ENCODE results near the gene SLC35A3. TPM values are rescaled to one million over a fixed set of nuclear protein-coding genes. Genes with fewer than 3 reads are reported as not detected.

SLC35A3 gene
- total RNA-seq, 1 experiment from 2014 or later = 46.5 TPM

- ChIA-PET POLR2A (ENCODE audit: unreplicated experiment) (no interaction called here), CTCF (no interaction called here)
Observed at GRCh38 chr1:99988210-99988765, 18.5 kb downstream of the SLC35A3 start.

GRCh38 chr1:99992044-99992722 is 22.4 kb downstream of the SLC35A3 start:
- intact Hi-C loops (cut with micrococcal nuclease) = no loop called here
- DNase-seq (no peak), ATAC-seq (no peak)
- no peak overlapping the region for H3K4me2 ChIP-seq (ENCODE audit: low read length)
- ChIA-PET CTCF (no interaction called here), POLR2A (ENCODE audit: unreplicated experiment) (no interaction called here)
- H3K9me2 ChIP-seq (replicated peaks; ENCODE audit: low read length) = no peaks in the 10 kb centered on the region
- H3K4me1 ChIP-seq (ENCODE audit: insufficient read depth, low read length) = peaks cover 7% of the 10 kb centered on the region; the same call in 1 of the 2 replicates
- 0 out of 2 replicates have a peak, but pooled peaks cover 3% of the 10 kb centered on the region for H4K20me1 ChIP-seq (ENCODE audit: low read length)
- peaks cover 61% of the 10 kb centered on the region for H3K79me2 ChIP-seq (ENCODE audit: low read length)
- no peak overlapping the region for H2AFZ ChIP-seq (ENCODE audit: low read length)
- H3K9me3 ChIP-seq (ENCODE audit: low read length) = no peaks in the 10 kb centered on the region
- peaks cover 13% of the 10 kb centered on the region; the same call in 1 of the 2 replicates for H3K36me3 ChIP-seq (ENCODE audit: low read depth, low read length)
- H3K4me3 ChIP-seq (ENCODE audit: low read length) = no peak overlapping the region
- BruUV-seq (replicated peaks) = no TSS peak
- no peaks in the 10 kb centered on the region for H3F3A ChIP-seq (ENCODE audit: low read length, unreplicated experiment)
- H3K9ac ChIP-seq (ENCODE audit: low read length) = no peak overlapping the region
- no peak for TF ChIP-seq EZH2phosphoT487 (IDR thresholded peaks at IDR 0.05; ENCODE audit: borderline replicate concordance, low read length)
- no peaks in the 10 kb centered on the region for H3K27me3 ChIP-seq (ENCODE audit: low read length)
- H3K27ac ChIP-seq (ENCODE audit: low read length) = no peak overlapping the region

More at GRCh38 chr1:99988210-99988765, 18.5 kb downstream of the SLC35A3 start:
- Histone ChIP-seq H3K4me2 (ENCODE audit: low read length) (no peak overlapping the region), H4K20me1 (ENCODE audit: low read length) (0 out of 2 replicates have a peak, but pooled peaks cover 3% of the 10 kb centered on the region), H3K9ac (ENCODE audit: low read length) (no peak overlapping the region), H3F3A (ENCODE audit: low read length, unreplicated experiment) (no peaks in the 10 kb centered on the region), H3K36me3 (ENCODE audit: low read depth, low read length) (peaks cover 10% of the 10 kb centered on the region; the same call in 1 of the 2 replicates), H3K4me1 (ENCODE audit: insufficient read depth, low read length) (peaks cover 7% of the 10 kb centered on the region; the same call in 1 of the 2 replicates), H2AFZ (ENCODE audit: low read length) (no peak overlapping the region), H3K9me3 (ENCODE audit: low read length) (no peaks in the 10 kb centered on the region), H3K9me2 (replicated peaks; ENCODE audit: low read length) (no peaks in the 10 kb centered on the region), H3K79me2 (ENCODE audit: low read length) (peaks cover 90% of the 10 kb centered on the region), H3K27me3 (ENCODE audit: low read length) (no peaks in the 10 kb centered on the region), H3K27ac (ENCODE audit: low read length) (no peak overlapping the region), H3K4me3 (ENCODE audit: low read length) (no peak overlapping the region)
- no TSS peak for BruUV-seq (replicated peaks)
- no peak for TF ChIP-seq EZH2phosphoT487 (IDR thresholded peaks at IDR 0.05; ENCODE audit: borderline replicate concordance, low read length)
- no peak for TF ChIP-seq CTCF (conservative IDR thresholded peaks at IDR 0.05; ENCODE audit: low read depth, low read length)
- no peak for TF ChIP-seq EZH2 (IDR thresholded peaks at IDR 0.05; ENCODE audit: low read length, unreplicated experiment)
- DNase-seq (no peak), ATAC-seq (no peak)
- intact Hi-C loops (cut with micrococcal nuclease) = no loop called here

DNA sequence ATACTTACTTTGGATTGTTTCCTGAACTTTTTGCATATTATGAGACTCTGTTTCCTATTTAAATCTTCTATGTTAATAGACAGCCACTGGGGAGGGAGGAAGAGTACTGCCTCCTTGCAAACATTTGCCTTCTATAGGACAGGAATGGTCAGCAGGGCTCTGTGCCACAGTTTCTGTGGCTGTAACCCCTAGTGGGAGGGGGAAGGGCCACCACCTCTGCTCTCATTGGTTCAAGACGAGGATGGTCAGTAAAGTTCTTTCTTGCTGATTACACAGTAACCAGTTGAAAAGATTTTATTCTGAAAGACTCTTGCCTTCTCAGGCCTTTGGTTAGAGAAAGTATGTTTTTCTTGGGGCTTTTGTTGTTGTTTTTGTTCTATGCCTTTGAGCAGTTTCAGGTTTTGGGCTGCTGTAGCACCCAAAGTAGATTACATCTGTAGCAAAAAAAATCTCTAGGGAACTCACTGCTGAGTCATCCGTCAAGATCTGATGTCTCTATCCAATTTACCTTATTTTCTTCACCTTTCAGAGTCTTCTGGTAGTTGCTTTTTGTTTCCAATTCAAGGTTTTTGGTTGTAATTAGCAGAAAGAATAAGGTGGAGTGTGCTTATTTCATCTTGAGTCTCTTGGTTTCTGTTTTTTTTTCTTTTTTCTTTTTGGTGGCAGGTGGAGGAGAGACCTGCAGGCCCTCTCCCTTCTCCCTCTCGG is 23.1 kb downstream of the SLC35A3 start:
- H3K27ac ChIP-seq (ENCODE audit: low read length) = no peak overlapping the region
- ATAC-seq = peak; percentile 85

More for the DNA sequence above, 23.1 kb downstream of the SLC35A3 start:
- no TSS peak for BruUV-seq (replicated peaks)
- Histone ChIP-seq H3F3A (ENCODE audit: low read length, unreplicated experiment) (no peaks in the 10 kb centered on the region), H3K4me3 (ENCODE audit: low read length) (no peak overlapping the region), H3K27me3 (ENCODE audit: low read length) (no peaks in the 10 kb centered on the region), H3K9ac (ENCODE audit: low read length) (no peak overlapping the region), H3K9me2 (replicated peaks; ENCODE audit: low read length) (no peaks in the 10 kb centered on the region), H3K4me2 (ENCODE audit: low read length) (no peak overlapping the region), H3K36me3 (ENCODE audit: low read depth, low read length) (peaks cover 13% of the 10 kb centered on the region; the same call in 1 of the 2 replicates), H3K4me1 (ENCODE audit: insufficient read depth, low read length) (peaks cover 7% of the 10 kb centered on the region; the same call in 1 of the 2 replicates), H2AFZ (ENCODE audit: low read length) (no peak overlapping the region), H4K20me1 (ENCODE audit: low read length) (no peaks in the 10 kb centered on the region), H3K9me3 (ENCODE audit: low read length) (no peaks in the 10 kb centered on the region), H3K79me2 (ENCODE audit: low read length) (peaks cover 53% of the 10 kb centered on the region)
- ChIA-PET CTCF (no interaction called here), POLR2A (ENCODE audit: unreplicated experiment) (no interaction called here)
- intact Hi-C loops (cut with micrococcal nuclease) = no loop called here
- DNase-seq = peak; percentile 17
- TF ChIP-seq EZH2 (IDR thresholded peaks at IDR 0.05; ENCODE audit: low read length, unreplicated experiment) (no peak), EZH2phosphoT487 (IDR thresholded peaks at IDR 0.05; ENCODE audit: borderline replicate concordance, low read length) (no peak), CTCF (conservative IDR thresholded peaks at IDR 0.05; ENCODE audit: low read depth, low read length) (no peak)

All from PC-3 (cell line).